Measurements from ENCODE around the gene LIN52. TPM values are rescaled to one million over a fixed set of nuclear protein-coding genes. Genes with fewer than 3 reads are reported as not detected.

LIN52 gene
- total RNA-seq, 3 donors from 2014 or later, result 11.1 to 13.0 (median 11.4) TPM

DNA sequence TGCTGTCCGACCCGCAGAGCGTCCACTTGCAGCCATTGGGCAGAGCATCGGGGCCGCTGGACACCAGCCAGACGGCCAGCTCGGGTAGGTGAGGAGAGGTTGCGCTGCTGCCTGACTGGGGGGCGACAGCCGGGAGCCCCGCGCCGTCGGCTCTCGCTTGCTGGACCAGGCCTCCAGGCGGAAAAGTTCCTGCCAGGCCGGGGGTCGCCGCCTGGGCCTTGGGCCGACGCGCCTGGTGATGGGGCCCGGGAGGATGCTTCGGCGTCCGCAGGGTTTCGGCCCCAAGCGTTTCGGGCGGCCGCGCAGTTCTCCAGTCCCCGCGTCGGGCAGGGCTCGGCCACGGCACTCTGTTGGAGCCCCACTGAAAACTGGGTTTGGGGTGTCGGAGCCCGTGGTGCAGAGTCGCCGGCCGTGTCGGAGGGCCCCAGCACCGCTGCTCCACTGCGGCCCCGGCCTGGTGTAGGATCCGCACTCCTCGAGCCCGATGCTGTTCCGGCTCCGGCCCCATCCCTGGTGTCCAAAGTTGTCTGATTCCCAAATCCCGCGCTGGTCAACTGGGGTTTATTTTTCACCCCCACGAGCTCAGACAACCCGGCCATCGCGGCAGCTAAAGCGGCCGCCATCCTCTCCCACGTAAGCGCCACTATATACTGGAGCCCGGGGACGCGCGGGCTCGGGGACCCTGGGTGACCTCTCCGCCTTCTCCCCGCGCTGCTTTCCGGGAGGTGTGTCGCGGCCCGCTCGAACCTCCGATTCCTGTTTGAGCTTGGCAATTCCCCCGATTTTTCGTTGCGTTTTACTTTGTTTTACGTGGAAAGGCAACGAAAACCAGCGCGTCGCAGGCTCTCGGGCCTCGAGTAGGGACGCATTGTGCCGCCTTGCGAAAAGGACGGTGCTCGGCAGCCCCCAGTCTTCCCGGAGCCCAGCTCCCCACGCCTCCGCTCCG lies 155.4 kb downstream of the LIN52 start:
- intact Hi-C loops (cut with DNase I; ENCODE audit: low total_unique reads), result no loop called here
- TF ChIP-seq CTCF (IDR thresholded peaks at IDR 0.05), result no peak
- TF ChIP-seq POLR2A (IDR thresholded peaks at IDR 0.05), result no peak
- TF ChIP-seq POLR2AphosphoS5 (IDR thresholded peaks at IDR 0.05), result peak in 1 of 3 donors; percentile 31
- Histone ChIP-seq H3K4me3 (peak overlapping the region; percentile 24 to 64 (median 25)), H3K4me1 (peaks cover 0 to 4% of the 10 kb centered on the region in 2 donors), H3K27me3 (peaks cover 16 to 72% of the 10 kb centered on the region in 2 donors), H3K36me3 (no peaks in the 10 kb centered on the region), H3K27ac (no peak overlapping the region), H3K9me3 (no peaks in the 10 kb centered on the region)
- no peak for DNase-seq (ENCODE audit: low spot score in 2 of 2)

DNA sequence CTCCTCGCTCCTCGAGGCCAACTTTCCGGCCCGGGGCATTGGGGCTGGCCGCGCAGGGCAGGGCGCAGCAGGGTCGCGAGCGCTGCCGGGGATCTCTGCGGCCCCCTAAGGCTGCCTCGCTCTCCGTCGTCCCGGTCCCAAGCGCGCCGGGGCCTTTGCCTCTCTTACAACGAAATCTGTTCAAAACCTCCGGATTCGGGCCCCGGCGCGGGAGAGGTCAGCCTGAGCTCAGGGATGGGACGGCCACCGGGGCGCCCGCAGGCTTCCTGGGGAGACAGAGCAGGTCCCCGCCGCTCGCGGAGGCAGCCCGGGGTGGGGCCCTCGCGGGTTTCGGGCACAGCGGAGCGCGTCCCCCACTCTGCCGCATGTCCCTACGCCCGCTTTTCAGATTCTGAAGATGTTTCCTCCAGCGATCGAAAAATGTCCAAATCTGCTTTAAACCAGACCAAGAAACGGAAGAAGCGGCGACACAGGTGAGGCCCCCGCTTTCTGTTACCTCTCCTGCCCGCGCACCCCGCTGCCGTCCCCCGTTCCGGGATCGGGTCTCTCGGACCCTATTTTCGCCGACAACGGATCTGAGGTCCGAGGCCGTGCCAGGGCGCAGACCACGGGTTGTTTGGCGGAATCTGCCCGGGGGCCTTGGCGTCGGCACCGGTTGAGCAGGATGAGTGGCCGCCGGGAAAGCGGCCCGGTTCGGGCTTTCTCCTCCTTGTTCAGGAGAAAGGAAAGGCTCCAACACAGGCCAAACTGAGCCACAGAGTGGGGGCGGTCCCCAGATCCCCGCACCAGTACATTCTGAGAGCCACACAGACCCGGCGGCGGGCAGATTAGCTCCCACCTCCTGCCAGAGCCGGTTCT lies 156.3 kb downstream of the LIN52 start:
- Histone ChIP-seq H3K4me1 (peaks cover 0 to 4% of the 10 kb centered on the region in 2 donors), H3K9me3 (no peaks in the 10 kb centered on the region), H3K27me3 (peaks cover 16 to 76% of the 10 kb centered on the region in 2 donors), H3K27ac (no peak overlapping the region), H3K36me3 (no peaks in the 10 kb centered on the region), H3K4me3 (peak overlapping the region; percentile 24 to 64 (median 25))
- intact Hi-C loops (cut with DNase I; ENCODE audit: low total_unique reads), result no loop called here
- no peak for DNase-seq (ENCODE audit: low spot score in 2 of 2)
- no peak for TF ChIP-seq CTCF (IDR thresholded peaks at IDR 0.05)
- no peak for TF ChIP-seq POLR2A (IDR thresholded peaks at IDR 0.05)
- TF ChIP-seq POLR2AphosphoS5 (IDR thresholded peaks at IDR 0.05), result no peak

DNA sequence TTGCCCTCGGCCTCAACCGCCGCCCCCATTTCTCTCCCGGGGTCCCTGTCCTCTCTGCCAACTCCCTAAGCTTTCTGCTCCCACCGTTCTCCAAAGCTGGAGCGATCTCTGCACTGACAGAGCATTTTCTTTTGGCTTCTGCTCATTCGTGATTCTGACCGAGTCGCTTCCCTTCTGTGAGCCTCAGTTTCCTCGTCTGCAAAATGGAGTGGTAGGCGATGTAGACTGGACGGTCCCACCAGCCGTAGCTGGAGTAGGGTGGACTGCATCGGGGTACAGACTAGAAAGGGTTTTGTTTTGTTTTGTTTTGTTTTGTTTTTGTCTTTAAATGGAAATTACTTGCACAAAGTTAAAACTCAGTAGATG lies 156.9 kb downstream of the LIN52 start:
- H3K9me3 ChIP-seq, result no peaks in the 10 kb centered on the region
- H3K27ac ChIP-seq, result no peak overlapping the region
- no peaks in the 10 kb centered on the region for H3K36me3 ChIP-seq
- H3K4me3 ChIP-seq, result peak overlapping the region in 1 of 3 donors; percentile 64
- peaks cover 0 to 4% of the 10 kb centered on the region in 2 donors for H3K4me1 ChIP-seq
- no peak for TF ChIP-seq POLR2A (IDR thresholded peaks at IDR 0.05)
- TF ChIP-seq CTCF (IDR thresholded peaks at IDR 0.05), result no peak
- peaks cover 16 to 82% of the 10 kb centered on the region in 2 donors for H3K27me3 ChIP-seq
- DNase-seq (ENCODE audit: low spot score in 2 of 2), result no peak
- intact Hi-C loops (cut with DNase I; ENCODE audit: low total_unique reads), result no loop called here

DNA sequence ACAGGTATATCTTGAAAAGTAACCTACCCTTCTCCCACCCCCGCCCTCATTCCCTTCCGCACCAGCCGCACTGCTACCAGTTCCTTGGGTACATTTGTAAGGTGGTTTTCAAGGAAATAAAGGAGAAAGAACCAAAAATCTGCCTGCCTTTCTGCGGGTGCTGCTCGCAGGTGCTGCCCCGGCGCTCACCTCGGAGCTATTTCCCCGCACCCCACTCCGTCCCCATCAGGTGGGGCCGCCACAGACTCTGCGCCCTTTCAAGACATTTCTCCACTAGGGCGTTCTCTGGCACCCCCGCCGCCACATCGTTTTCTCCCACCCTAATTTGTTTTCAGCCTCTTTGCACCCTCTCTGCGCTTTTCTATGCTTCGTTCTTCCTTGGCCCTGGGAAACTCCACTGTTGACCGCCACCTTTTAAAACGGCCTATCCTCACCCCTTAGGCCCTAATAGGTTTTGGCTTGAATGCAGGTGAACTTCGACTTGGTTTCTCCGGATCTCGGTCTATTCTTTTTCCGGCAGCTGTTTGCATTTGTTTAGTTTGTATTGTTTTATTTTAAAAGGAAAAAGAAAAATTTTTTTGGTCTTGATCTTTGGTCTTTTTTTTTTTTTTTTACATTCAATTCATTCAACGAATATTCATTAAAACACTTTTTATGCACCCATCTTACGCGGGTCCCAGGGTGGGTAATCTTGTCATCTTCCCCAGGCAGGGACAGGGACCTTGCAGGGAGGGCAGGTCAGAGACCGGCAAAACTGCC lies 157.4 kb downstream of the LIN52 start:
- no peak for DNase-seq (ENCODE audit: low spot score in 2 of 2)
- no peak overlapping the region for H3K27ac ChIP-seq
- H3K9me3 ChIP-seq, result no peaks in the 10 kb centered on the region
- intact Hi-C loops (cut with DNase I; ENCODE audit: low total_unique reads), result no loop called here
- no peak overlapping the region for H3K4me3 ChIP-seq
- TF ChIP-seq CTCF (IDR thresholded peaks at IDR 0.05) (no peak), POLR2AphosphoS5 (IDR thresholded peaks at IDR 0.05) (no peak), POLR2A (IDR thresholded peaks at IDR 0.05) (no peak)
- H3K27me3 ChIP-seq, result peaks cover 16 to 82% of the 10 kb centered on the region in 2 donors
- no peaks in the 10 kb centered on the region for H3K36me3 ChIP-seq
- H3K4me1 ChIP-seq, result peaks cover 0 to 4% of the 10 kb centered on the region in 2 donors

Measured in breast epithelium (tissue), 4 donors.